Endothelial cell (in vitro differentiated cells): ENCODE measurements around the gene RHBG. TPM values are rescaled to one million over a fixed set of nuclear protein-coding genes. Genes with fewer than 3 reads are reported as not detected.

Source experiments
- DNase-seq: peaks from one replicate; pipeline ENCODE4 v3.0.0; 2021; ENCODE audit warnings: low spot score
- H3K27ac Mint-ChIP-seq: one replicate; pipeline ENCODE4 v1.8.0; 2021; ENCODE audit warnings: mixed read lengths, inconsistent platforms; ENCODE audit not compliant: unreplicated experiment
- H3K27me3 Mint-ChIP-seq: one replicate; pipeline ENCODE4 v1.8.0; 2021; ENCODE audit warnings: mild to moderate bottlenecking, moderate library complexity, mixed read lengths, inconsistent platforms; ENCODE audit not compliant: unreplicated experiment
- H3K36me3 Mint-ChIP-seq: one replicate; pipeline ENCODE4 v1.8.0; 2021; ENCODE audit warnings: mild to moderate bottlenecking, low read depth, mixed read lengths, inconsistent platforms; ENCODE audit not compliant: unreplicated experiment
- H3K4me1 Mint-ChIP-seq: one replicate; pipeline ENCODE4 v1.8.0; 2021; ENCODE audit warnings: mild to moderate bottlenecking, mixed read lengths, inconsistent platforms; ENCODE audit not compliant: unreplicated experiment
- H3K4me3 Mint-ChIP-seq: one replicate; pipeline ENCODE4 v1.8.0; 2021; ENCODE audit warnings: mild to moderate bottlenecking, mixed read lengths, inconsistent platforms; ENCODE audit not compliant: unreplicated experiment
- H3K9me3 Mint-ChIP-seq: one replicate; pipeline ENCODE4 v1.8.0; 2021; ENCODE audit warnings: mixed read lengths, inconsistent platforms; ENCODE audit not compliant: unreplicated experiment
- total RNA-seq: library from RNA; stranded (reverse); fragmentation: NEBNext Ultra II Directional; extraction: Animal tissue kit (Norgen Biotek cat#: 25700); gene quantifications from one replicate; pipeline ENCODE4 v1.2.1, GENCODE V29; 2021; ENCODE audit not compliant: unreplicated experiment
- TF ChIP-seq, protein P1 (sequence below): fragments of 200-600 bp; sonication (generic); IDR thresholded peaks from one replicate; pipeline ENCODE4 v1.5.0; 2021; ENCODE audit warnings: antibody characterized with exemption; ENCODE audit not compliant: unreplicated experiment

The RHBG gene
- total RNA-seq, 1 donor from 2014 or later: not detected

DNA sequence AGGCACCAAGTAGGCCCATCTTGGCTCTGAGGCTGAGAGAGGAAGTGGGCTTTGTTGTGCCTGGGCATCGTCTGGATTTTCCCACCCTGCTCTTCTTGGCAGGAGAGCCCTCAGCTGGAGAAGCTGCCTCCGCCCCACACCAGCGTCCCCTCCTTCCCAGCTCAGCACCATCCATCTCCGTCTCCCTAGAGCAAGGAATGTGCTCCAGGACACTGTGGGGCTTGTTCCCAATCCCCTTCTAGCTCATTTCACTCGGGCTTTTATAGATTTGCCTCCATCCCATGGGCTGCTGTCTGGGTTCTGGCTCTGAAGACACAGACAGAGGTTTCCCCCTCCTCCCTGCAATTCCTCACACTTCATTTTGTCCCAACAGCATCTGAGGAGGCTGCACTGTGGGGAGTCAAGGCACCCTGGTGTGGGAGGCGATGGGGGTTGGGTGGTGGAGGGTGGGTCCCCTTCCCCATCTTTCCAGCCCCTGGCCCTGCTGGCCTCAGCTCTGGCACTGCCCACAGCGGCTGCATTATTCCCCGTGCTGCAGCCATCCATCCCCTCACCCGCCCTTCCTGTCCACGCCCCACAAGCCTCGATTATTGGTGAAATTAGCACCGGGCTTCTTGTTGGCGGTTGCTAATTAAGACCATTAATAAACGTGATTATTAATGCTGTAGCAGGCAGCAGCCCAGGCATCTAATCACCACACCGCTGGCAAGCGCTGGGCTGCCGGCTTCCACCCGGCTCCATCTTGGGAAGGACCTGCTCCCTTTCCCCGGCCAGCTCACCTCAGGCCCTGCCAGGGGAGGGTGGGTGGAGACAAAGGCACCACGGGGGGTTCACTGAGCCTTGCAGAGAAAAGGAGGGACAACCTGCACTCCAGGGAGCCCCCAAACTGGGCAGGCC is 21.7 kb downstream of the RHBG start:
- DNase-seq: no peak
- TF ChIP-seq, protein P1, sequence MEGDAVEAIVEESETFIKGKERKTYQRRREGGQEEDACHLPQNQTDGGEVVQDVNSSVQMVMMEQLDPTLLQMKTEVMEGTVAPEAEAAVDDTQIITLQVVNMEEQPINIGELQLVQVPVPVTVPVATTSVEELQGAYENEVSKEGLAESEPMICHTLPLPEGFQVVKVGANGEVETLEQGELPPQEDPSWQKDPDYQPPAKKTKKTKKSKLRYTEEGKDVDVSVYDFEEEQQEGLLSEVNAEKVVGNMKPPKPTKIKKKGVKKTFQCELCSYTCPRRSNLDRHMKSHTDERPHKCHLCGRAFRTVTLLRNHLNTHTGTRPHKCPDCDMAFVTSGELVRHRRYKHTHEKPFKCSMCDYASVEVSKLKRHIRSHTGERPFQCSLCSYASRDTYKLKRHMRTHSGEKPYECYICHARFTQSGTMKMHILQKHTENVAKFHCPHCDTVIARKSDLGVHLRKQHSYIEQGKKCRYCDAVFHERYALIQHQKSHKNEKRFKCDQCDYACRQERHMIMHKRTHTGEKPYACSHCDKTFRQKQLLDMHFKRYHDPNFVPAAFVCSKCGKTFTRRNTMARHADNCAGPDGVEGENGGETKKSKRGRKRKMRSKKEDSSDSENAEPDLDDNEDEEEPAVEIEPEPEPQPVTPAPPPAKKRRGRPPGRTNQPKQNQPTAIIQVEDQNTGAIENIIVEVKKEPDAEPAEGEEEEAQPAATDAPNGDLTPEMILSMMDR: no peak
- Mint-ChIP-seq H3K4me3 (no peak overlapping the region), H3K27ac (no peak overlapping the region), H3K9me3 (no peaks in the 10 kb centered on the region), H3K27me3 (peaks cover 2% of the 10 kb centered on the region), H3K36me3 (no peaks in the 10 kb centered on the region), H3K4me1 (peaks cover 12% of the 10 kb centered on the region)

DNA sequence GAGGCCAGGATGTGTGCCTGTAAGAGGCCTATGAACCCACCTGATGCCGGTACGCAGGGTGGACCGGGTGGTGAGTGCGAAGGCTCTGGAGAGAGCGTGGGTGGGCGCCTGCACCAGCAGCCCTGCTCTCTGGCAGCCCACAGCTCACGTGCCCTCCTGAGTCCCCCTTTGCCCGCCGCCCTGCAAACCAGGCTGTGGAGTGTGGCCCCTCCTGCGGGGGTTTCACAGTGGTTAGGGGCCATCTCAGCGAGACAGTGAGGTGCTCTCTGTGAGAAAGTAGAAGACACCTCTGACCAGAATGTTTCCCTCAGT is 22.3 kb downstream of the RHBG start:
- TF ChIP-seq, protein P1: no peak
- H3K27ac Mint-ChIP-seq: no peak overlapping the region
- no peak overlapping the region for H3K4me3 Mint-ChIP-seq
- no peak for DNase-seq
- H3K4me1 Mint-ChIP-seq: peaks cover 7% of the 10 kb centered on the region
- peaks cover 2% of the 10 kb centered on the region for H3K27me3 Mint-ChIP-seq
- H3K36me3 Mint-ChIP-seq: no peaks in the 10 kb centered on the region
- H3K9me3 Mint-ChIP-seq: no peaks in the 10 kb centered on the region

DNA sequence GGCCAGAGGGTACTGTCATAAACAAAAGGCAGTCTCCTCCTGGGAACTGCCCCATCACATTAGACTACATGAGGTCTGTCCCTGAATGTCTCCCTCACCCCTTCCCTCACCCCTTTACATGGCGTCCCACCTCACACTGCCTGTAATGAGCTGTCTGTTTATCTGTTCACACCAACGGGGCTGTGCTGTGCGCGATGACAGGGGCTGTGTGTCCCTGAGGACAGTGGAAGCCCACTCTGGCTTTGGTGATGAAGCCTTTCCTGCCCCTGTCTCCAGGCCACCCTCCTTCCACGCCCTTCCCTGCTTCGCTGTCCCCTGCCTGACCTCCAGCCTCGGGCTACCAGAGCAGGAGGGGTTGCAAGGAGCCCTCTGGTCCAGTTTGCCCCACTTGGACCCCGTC is 22.7 kb downstream of the RHBG start:
- Mint-ChIP-seq H3K4me1 (peaks cover 7% of the 10 kb centered on the region), H3K9me3 (no peaks in the 10 kb centered on the region), H3K27me3 (no peaks in the 10 kb centered on the region), H3K27ac (no peak overlapping the region), H3K4me3 (no peak overlapping the region), H3K36me3 (no peaks in the 10 kb centered on the region)
- no peak for DNase-seq
- TF ChIP-seq, protein P1: no peak

DNA sequence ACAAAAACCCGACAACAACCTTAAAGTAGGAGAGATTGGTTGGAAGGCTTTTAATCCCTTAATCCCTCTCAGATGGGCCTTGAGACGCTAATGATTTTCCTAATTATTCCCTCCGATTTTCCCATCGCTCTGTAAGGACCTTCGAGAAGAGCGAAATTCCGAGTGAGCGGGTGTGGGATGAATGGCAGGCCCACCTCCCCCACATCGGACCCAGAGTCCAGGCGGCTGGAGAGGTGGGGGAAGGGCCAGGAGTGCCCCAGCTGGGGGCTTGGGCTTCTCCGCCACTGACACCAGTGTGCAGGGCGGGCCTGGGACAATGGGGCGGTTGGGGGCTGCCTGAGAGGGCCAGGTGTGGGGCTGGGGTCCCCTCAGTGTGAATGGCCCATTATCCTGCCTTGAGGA is 23.4 kb downstream of the RHBG start:
- no peaks in the 10 kb centered on the region for H3K27me3 Mint-ChIP-seq
- H3K4me3 Mint-ChIP-seq: peak overlapping the region; percentile 47
- H3K9me3 Mint-ChIP-seq: no peaks in the 10 kb centered on the region
- peaks cover 4% of the 10 kb centered on the region for H3K4me1 Mint-ChIP-seq
- TF ChIP-seq, protein P1: no peak
- no peaks in the 10 kb centered on the region for H3K36me3 Mint-ChIP-seq
- peak overlapping the region; percentile 70 for H3K27ac Mint-ChIP-seq
- DNase-seq: no peak

DNA sequence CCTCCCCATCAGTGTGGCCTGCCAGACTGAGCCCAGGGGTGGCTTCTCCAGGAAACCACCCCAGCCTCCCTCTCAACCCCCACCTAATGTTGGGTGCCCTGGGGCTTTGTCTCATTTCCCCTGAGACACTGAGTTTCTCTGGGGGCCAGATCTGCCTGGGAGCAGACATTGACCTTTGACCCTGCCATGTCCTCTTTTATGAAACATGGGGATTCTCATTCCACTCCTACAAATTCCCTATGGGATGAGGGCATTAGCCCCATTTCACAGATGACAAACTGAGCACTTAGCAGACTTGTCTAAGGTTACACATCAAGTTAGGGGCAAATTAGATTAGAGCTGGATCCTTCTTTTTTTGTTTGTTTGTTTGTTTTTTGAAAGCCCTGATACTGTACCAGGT is 24.1 kb downstream of the RHBG start:
- Mint-ChIP-seq H3K4me3 (no peak overlapping the region), H3K9me3 (no peaks in the 10 kb centered on the region), H3K27ac (no peak overlapping the region), H3K4me1 (no peaks in the 10 kb centered on the region), H3K27me3 (no peaks in the 10 kb centered on the region), H3K36me3 (no peaks in the 10 kb centered on the region)
- TF ChIP-seq, protein P1: no peak
- no peak for DNase-seq
